ENCODE measurements around the gene RYR3.

DNA sequence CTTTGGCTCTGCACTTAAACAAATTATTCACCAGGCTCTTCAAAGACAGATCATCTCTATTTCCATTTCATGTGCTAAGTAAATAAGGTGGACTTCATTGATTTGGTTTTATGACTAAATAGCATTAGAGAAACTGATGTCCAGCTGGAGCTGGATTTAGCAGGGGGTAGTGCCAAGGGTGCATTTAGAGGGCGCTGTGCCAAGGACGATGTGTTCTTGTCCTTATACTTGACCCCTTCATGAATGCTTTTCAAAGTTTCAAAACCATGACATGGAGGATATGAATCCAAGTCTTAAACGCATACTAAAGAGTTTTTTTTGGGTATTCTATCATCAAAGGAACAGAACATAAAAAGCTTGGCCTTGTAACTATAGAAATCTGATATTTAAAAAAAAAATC, 233.2 kb downstream of the RYR3 start:
- TF ChIP-seq, protein P1, sequence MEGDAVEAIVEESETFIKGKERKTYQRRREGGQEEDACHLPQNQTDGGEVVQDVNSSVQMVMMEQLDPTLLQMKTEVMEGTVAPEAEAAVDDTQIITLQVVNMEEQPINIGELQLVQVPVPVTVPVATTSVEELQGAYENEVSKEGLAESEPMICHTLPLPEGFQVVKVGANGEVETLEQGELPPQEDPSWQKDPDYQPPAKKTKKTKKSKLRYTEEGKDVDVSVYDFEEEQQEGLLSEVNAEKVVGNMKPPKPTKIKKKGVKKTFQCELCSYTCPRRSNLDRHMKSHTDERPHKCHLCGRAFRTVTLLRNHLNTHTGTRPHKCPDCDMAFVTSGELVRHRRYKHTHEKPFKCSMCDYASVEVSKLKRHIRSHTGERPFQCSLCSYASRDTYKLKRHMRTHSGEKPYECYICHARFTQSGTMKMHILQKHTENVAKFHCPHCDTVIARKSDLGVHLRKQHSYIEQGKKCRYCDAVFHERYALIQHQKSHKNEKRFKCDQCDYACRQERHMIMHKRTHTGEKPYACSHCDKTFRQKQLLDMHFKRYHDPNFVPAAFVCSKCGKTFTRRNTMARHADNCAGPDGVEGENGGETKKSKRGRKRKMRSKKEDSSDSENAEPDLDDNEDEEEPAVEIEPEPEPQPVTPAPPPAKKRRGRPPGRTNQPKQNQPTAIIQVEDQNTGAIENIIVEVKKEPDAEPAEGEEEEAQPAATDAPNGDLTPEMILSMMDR (conservative IDR thresholded peaks at IDR 0.05; ENCODE audit: low read length), result no peak
- no peak for TF ChIP-seq EZH2phosphoT487 (IDR thresholded peaks at IDR 0.05; ENCODE audit: borderline replicate concordance)
